IMR-90 (cell line): Measurements from ENCODE around the gene NFAT5. TPM values are rescaled to one million over a fixed set of nuclear protein-coding genes. Genes with fewer than 3 reads are reported as not detected.

Source experiments
- ATAC-seq: fragments of 200-7000 bp; cut with Tn5 transposase; 2 replicates; pipeline ENCODE4 v1.9.1; 2020; ENCODE audit warnings: low read depth, mild to moderate bottlenecking, moderate library complexity
- BruUV-seq: library from RNA; stranded (reverse); fragments of 400-500 nt; replicated peaks from 2 replicates; lab custom pipeline; 2021; lab: Mats Ljungman, UMichigan
- CTCF ChIA-PET: fragments of 300-600 bp; formaldehyde crosslinking; extraction: SDS; loops from one replicate; lab custom pipeline; 2021; ENCODE audit warnings: antibody characterized with exemption; lab: Yijun Ruan, JAX
- POLR2A ChIA-PET: fragments of 300-600 bp; sonication (Branson Sonifier 250); formaldehyde crosslinking; loops from one replicate; lab custom pipeline; 2022; ENCODE audit warnings: antibody characterized with exemption; ENCODE audit not compliant: unreplicated experiment; lab: Charles Lee
- DNase-seq: peaks from one replicate; pipeline ENCODE4 v3.0.0; 2013
- H2AFZ ChIP-seq: replicated peaks from 2 replicates; pipeline ENCODE3; 2013; ENCODE audit warnings: low read length, mild to moderate bottlenecking; ENCODE audit not compliant: poor library complexity
- H2AK5ac ChIP-seq: 2 replicates; pipeline ENCODE4 v1.6.1; 2013; ENCODE audit warnings: low read depth, low read length, inconsistent platforms
- H2AK9ac ChIP-seq: replicated peaks from 2 replicates; pipeline ENCODE3; 2013; ENCODE audit warnings: mild to moderate bottlenecking, low read depth, low read length, moderate library complexity; ENCODE audit not compliant: poor library complexity
- H2BK120ac ChIP-seq: 2 replicates; pipeline ENCODE4 v1.6.1; 2013; ENCODE audit warnings: low read depth, low read length, inconsistent platforms
- H2BK15ac ChIP-seq: 3 replicates; pipeline ENCODE4 v1.6.1; 2013; ENCODE audit warnings: low read depth, low read length, inconsistent platforms
- H2BK20ac ChIP-seq: 2 replicates; pipeline ENCODE4 v1.6.1; 2013; ENCODE audit warnings: low read depth, mild to moderate bottlenecking, inconsistent platforms, low read length, moderate library complexity
- H2BK5ac ChIP-seq: 2 replicates; pipeline ENCODE4 v1.6.1; 2013; ENCODE audit warnings: mild to moderate bottlenecking, low read depth, low read length, inconsistent platforms; ENCODE audit not compliant: poor library complexity, severe bottlenecking
- H3K14ac ChIP-seq: replicated peaks from 2 replicates; pipeline ENCODE4 v1.6.1; 2013; ENCODE audit warnings: low read depth, low read length, inconsistent platforms
- H3K18ac ChIP-seq: 2 replicates; pipeline ENCODE4 v1.6.1; 2013; ENCODE audit warnings: low read depth, low read length, control low read depth
- H3K23ac ChIP-seq: 2 replicates; pipeline ENCODE4 v1.6.1; 2013; ENCODE audit warnings: low read depth, low read length, inconsistent platforms
- H3K27ac ChIP-seq: 2 replicates; pipeline ENCODE4 v1.5.1; 2013; ENCODE audit warnings: mild to moderate bottlenecking, control low read depth, low read length; ENCODE audit not compliant: insufficient read depth
- H3K27me3 ChIP-seq: 2 replicates; pipeline ENCODE4 v1.6.1; 2013; ENCODE audit warnings: low read length; ENCODE audit not compliant: control insufficient read depth, insufficient read depth
- H3K36me3 ChIP-seq: 2 replicates; pipeline ENCODE4 v1.6.1; 2013; ENCODE audit warnings: low read length, mixed read lengths; ENCODE audit not compliant: control insufficient read depth, insufficient read depth
- H3K4ac ChIP-seq: 2 replicates; pipeline ENCODE4 v1.6.1; 2013; ENCODE audit warnings: low read depth, low read length, inconsistent platforms
- H3K4me1 ChIP-seq: 2 replicates; pipeline ENCODE4 v1.6.1; 2013; ENCODE audit warnings: low read length, mixed read lengths; ENCODE audit not compliant: control insufficient read depth, insufficient read depth
- H3K4me2 ChIP-seq: 2 replicates; pipeline ENCODE4 v1.6.1; 2013; ENCODE audit warnings: low read depth, mild to moderate bottlenecking, control low read depth, low read length, moderate library complexity
- H3K4me3 ChIP-seq: 2 replicates; pipeline ENCODE4 v1.5.1; 2013; ENCODE audit warnings: low read depth, mild to moderate bottlenecking, control low read depth, low read length, moderate library complexity; ENCODE audit not compliant: insufficient read depth
- H3K56ac ChIP-seq: 2 replicates; pipeline ENCODE4 v1.6.1; 2013; ENCODE audit warnings: low read length, inconsistent platforms; ENCODE audit not compliant: insufficient read depth; ENCODE audit errors: extremely low read depth
- H3K79me1 ChIP-seq, 2 experiments: 2 replicates each; pipeline ENCODE4 v1.6.1; 2013; ENCODE audit warnings: low read length in 2 of 2, inconsistent platforms in 1 of 2, low read depth in 1 of 2
- H3K9ac ChIP-seq: 2 replicates; pipeline ENCODE4 v1.6.1; 2013; ENCODE audit warnings: low read depth, low read length, control low read depth
- H3K9me1 ChIP-seq: 2 replicates; pipeline ENCODE4 v1.6.1; 2013; ENCODE audit warnings: low read length, inconsistent platforms; ENCODE audit not compliant: insufficient read depth
- H3K9me3 ChIP-seq: 2 replicates; pipeline ENCODE4 v1.6.1; 2013; ENCODE audit warnings: low read length; ENCODE audit not compliant: control insufficient read depth, insufficient read depth
- H4K20me1 ChIP-seq: 2 replicates; pipeline ENCODE4 v1.6.1; 2013; ENCODE audit warnings: low read length, inconsistent platforms; ENCODE audit not compliant: insufficient read depth
- H4K5ac ChIP-seq: 2 replicates; pipeline ENCODE4 v1.6.1; 2013; ENCODE audit warnings: mild to moderate bottlenecking, low read depth, low read length, control low read depth
- H4K8ac ChIP-seq, 2 experiments: 2 replicates each; pipeline ENCODE4 v1.6.1; 2013; ENCODE audit warnings: low read depth in 2 of 2, low read length in 2 of 2, control low read depth in 1 of 2, inconsistent platforms in 1 of 2
- H4K91ac ChIP-seq: 2 replicates; pipeline ENCODE4 v1.6.1; 2013; ENCODE audit warnings: low read depth, low read length, inconsistent platforms; ENCODE audit not compliant: insufficient read depth
- BHLHE40 ChIP-seq: fragments of 150-350 bp; IDR thresholded peaks from 2 replicates; pipeline ENCODE4 v1.6.1; 2016; ENCODE audit warnings: mild to moderate bottlenecking, low read depth, low read length
- CEBPB ChIP-seq: IDR thresholded peaks from 2 replicates; pipeline ENCODE4 v1.6.1; 2012; ENCODE audit warnings: low read depth, low read length, improper control_type of control experiment
- CHD1 ChIP-seq: IDR thresholded peaks from 2 replicates; pipeline ENCODE4 v1.6.1; 2012; ENCODE audit warnings: low read depth, low read length, improper control_type of control experiment
- FOS ChIP-seq: fragments of 150-350 bp; IDR thresholded peaks from 2 replicates; pipeline ENCODE4 v1.6.1; 2016; ENCODE audit warnings: low read depth, low read length
- MAFK ChIP-seq: IDR thresholded peaks from 2 replicates; pipeline ENCODE4 v1.6.1; 2012; ENCODE audit warnings: low read depth, low read length, improper control_type of control experiment
- MXI1 ChIP-seq: IDR thresholded peaks from 2 replicates; pipeline ENCODE4 v1.6.1; 2012; ENCODE audit warnings: low read depth, mild to moderate bottlenecking, low read length, moderate library complexity, borderline replicate concordance
- NFE2L2 ChIP-seq: fragments of 150-350 bp; IDR thresholded peaks from 2 replicates; pipeline ENCODE4 v1.6.1; 2016; ENCODE audit warnings: low read depth, mild to moderate bottlenecking, low read length
- POLR2A ChIP-seq: IDR thresholded peaks from 2 replicates; pipeline ENCODE4 v1.6.1; 2012; ENCODE audit warnings: mild to moderate bottlenecking, low read depth, low read length
- RAD21 ChIP-seq: IDR thresholded peaks from 2 replicates; pipeline ENCODE4 v1.6.1; 2012; ENCODE audit warnings: low read length, improper control_type of control experiment
- RCOR1 ChIP-seq: IDR thresholded peaks from 2 replicates; pipeline ENCODE4 v1.6.1; 2012; ENCODE audit warnings: mild to moderate bottlenecking, low read length, improper control_type of control experiment; ENCODE audit not compliant: insufficient replicate concordance
- RFX5 ChIP-seq: IDR thresholded peaks from 2 replicates; pipeline ENCODE4 v1.8.0; 2012; ENCODE audit warnings: low read depth, mild to moderate bottlenecking, low read length, moderate library complexity
- SMC3 ChIP-seq: fragments of 150-350 bp; IDR thresholded peaks from 2 replicates; pipeline ENCODE4 v1.6.1; 2016; ENCODE audit warnings: low read depth, mild to moderate bottlenecking, antibody characterized with exemption, low read length, moderate library complexity
- dilution Hi-C: fragments of 300-500 bp; cut with HindIII; formaldehyde crosslinking; loops from one replicate; pipeline ENCODE4 v1.14.3; 2018; ENCODE audit warnings: low sequenced_read_pairs; ENCODE audit not compliant: unreplicated experiment
- in situ Hi-C: fragments of 300-500 bp; cut with MboI; formaldehyde crosslinking; loops from 3 replicates; pipeline ENCODE4 v1.14.3; 2019; ENCODE audit warnings: low sequenced_read_pairs, inconsistent platforms, mixed read lengths
- intact Hi-C: fragments of 100-400 bp; cut with micrococcal nuclease; formaldehyde crosslinking; loops from 2 replicates; pipeline ENCODE4 v1.10.0; 2022
- polyA plus RNA-seq, 3 experiments: library from polyadenylated mRNA; depleted of rRNA; stranded (reverse); fragments of >200 nt; gene quantifications; 2 replicates each; pipeline ENCODE4 v1.2.3, GENCODE V29; 2012; ENCODE audit warnings: low replicate concordance in 1 of 3
- total RNA-seq: library from RNA; depleted of rRNA; stranded (reverse); fragments of >200 nt; gene quantifications from 2 replicates; pipeline ENCODE4 v1.2.3, GENCODE V29; 2012
- TF ChIP-seq, protein P1 (sequence below): fragments of 150-350 bp; IDR thresholded peaks from 2 replicates; pipeline ENCODE4 v1.6.1; 2016; ENCODE audit warnings: low read depth, mild to moderate bottlenecking, low read length, moderate library complexity, borderline replicate concordance

NFAT5 gene
- total and polyA plus RNA-seq, 2 of the 4 experiments (the other 2 are of a cell fraction) = 10.9 to 20.1 TPM

GRCh38 chr16:69607674-69608073, 41.9 kb downstream of the NFAT5 start:
- H3K4me3 ChIP-seq = no peak overlapping the region
- no peak overlapping the region for H4K91ac ChIP-seq
- H2BK15ac ChIP-seq = no peak overlapping the region
- H2BK20ac ChIP-seq = no peak overlapping the region
- intact Hi-C loops (no loop called here), dilution Hi-C loops (no loop called here), in situ Hi-C loops (no loop called here)
- no TSS peak for BruUV-seq
- H3K14ac ChIP-seq = no peak overlapping the region
- H4K20me1 ChIP-seq = peaks cover 79% of the 10 kb centered on the region
- peaks cover 2% of the 10 kb centered on the region; the same call in 1 of the 2 replicates for H3K36me3 ChIP-seq
- H2AFZ ChIP-seq = no peak overlapping the region
- no peak overlapping the region for H2AK5ac ChIP-seq
- H3K9me1 ChIP-seq = peaks cover 11% of the 10 kb centered on the region; the same call in 1 of the 2 replicates
- H3K56ac ChIP-seq = no peak overlapping the region
- no peak overlapping the region for H3K27ac ChIP-seq
- DNase-seq (no peak), ATAC-seq (no peak)
- no peak overlapping the region for H3K18ac ChIP-seq
- H2AK9ac ChIP-seq = no peak overlapping the region
- no peaks in the 10 kb centered on the region for H3K27me3 ChIP-seq
- H2BK5ac ChIP-seq = no peak overlapping the region
- no peaks in the 10 kb centered on the region for H3K9me3 ChIP-seq
- H4K8ac ChIP-seq = no peak overlapping the region
- no peak overlapping the region for H3K4me2 ChIP-seq
- ChIA-PET CTCF (no interaction called here), POLR2A (no interaction called here)
- TF ChIP-seq, protein P1, sequence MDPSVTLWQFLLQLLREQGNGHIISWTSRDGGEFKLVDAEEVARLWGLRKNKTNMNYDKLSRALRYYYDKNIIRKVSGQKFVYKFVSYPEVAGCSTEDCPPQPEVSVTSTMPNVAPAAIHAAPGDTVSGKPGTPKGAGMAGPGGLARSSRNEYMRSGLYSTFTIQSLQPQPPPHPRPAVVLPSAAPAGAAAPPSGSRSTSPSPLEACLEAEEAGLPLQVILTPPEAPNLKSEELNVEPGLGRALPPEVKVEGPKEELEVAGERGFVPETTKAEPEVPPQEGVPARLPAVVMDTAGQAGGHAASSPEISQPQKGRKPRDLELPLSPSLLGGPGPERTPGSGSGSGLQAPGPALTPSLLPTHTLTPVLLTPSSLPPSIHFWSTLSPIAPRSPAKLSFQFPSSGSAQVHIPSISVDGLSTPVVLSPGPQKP = no peak
- TF ChIP-seq RAD21 (no peak), BHLHE40 (no peak), CEBPB (no peak), FOS (no peak), CHD1 (no peak), RFX5 (no peak), RCOR1 (no peak), SMC3 (no peak), MXI1 (no peak), POLR2A (no peak), NFE2L2 (no peak), MAFK (no peak)
- no peak overlapping the region for H3K9ac ChIP-seq
- H2BK120ac ChIP-seq = no peak overlapping the region
- H3K79me1 ChIP-seq = peaks cover 20 to 68% of the 10 kb centered on the region in 2 experiments
- H3K23ac ChIP-seq = no peak overlapping the region
- H4K5ac ChIP-seq = no peak overlapping the region
- H3K4ac ChIP-seq = no peak overlapping the region
- peaks cover 9% of the 10 kb centered on the region for H3K4me1 ChIP-seq
